GM19239 (cell line): ENCODE data around the gene IL1R1.
"Not testable (repeated sequence)": the region's sequence is repeated elsewhere in the genome, so short reads cannot be mapped to it uniquely, and the experiment has no call there.

Experiments
- DNase-seq: peaks from one replicate; pipeline ENCODE4 v3.0.0; 2011; ENCODE audit warnings: low spot score; ENCODE audit not compliant: insufficient read length
- FAIRE-seq: peaks from 2 replicates; lab custom pipeline; 2011; peaks lifted over from hg19 to GRCh38; lab: Jason Lieb, UNC

The IL1R1 gene

GRCh38 chr2:102110596-102111334 lies 31.8 kb upstream of the IL1R1 start:
- DNase-seq = no peak
- no peak for FAIRE-seq

GRCh38 chr2:102111823-102112222 lies 30.7 kb upstream of the IL1R1 start:
- FAIRE-seq (no peak), DNase-seq (no peak)

GRCh38 chr2:102112271-102112670 lies 30.3 kb upstream of the IL1R1 start:
- FAIRE-seq (no peak), DNase-seq (no peak)

GRCh38 chr2:102112692-102113665 lies 29.6 kb upstream of the IL1R1 start:
- FAIRE-seq = no peak
- no peak for DNase-seq

GRCh38 chr2:102114290-102114721 lies 28.2 kb upstream of the IL1R1 start:
- DNase-seq = no peak
- no peak for FAIRE-seq

- no peak for FAIRE-seq
- DNase-seq = no peak
These were observed 27.6 kb upstream of the IL1R1 start for GRCh38 chr2:102114851-102115497.

GRCh38 chr2:102116630-102117471 lies 25.7 kb upstream of the IL1R1 start:
- FAIRE-seq = no peak

GRCh38 chr2:102117472-102117858 lies 25.1 kb upstream of the IL1R1 start:
- DNase-seq (no peak), FAIRE-seq (no peak)

More at GRCh38 chr2:102116630-102117471, 25.7 kb upstream of the IL1R1 start:
- DNase-seq = no peak

- FAIRE-seq (no peak), DNase-seq (no peak)
These were observed 23.3 kb upstream of the IL1R1 start for GRCh38 chr2:102119255-102119654.

- DNase-seq = no peak
- FAIRE-seq = no peak
These were observed 22.3 kb upstream of the IL1R1 start for GRCh38 chr2:102120261-102120660.

GRCh38 chr2:102120701-102121159 lies 21.8 kb upstream of the IL1R1 start:
- FAIRE-seq = no peak
- DNase-seq = no peak

- FAIRE-seq = no peak
These were observed 20.4 kb upstream of the IL1R1 start for GRCh38 chr2:102122115-102122514.

GRCh38 chr2:102122909-102123308 lies 19.6 kb upstream of the IL1R1 start:
- DNase-seq = no peak
- FAIRE-seq = no peak

More at GRCh38 chr2:102122115-102122514, 20.4 kb upstream of the IL1R1 start:
- DNase-seq = no peak

GRCh38 chr2:102124421-102124820 lies 18.1 kb upstream of the IL1R1 start:
- not testable (repeated sequence) for DNase-seq, FAIRE-seq

- DNase-seq = no peak
- FAIRE-seq = no peak
These were observed 16.4 kb upstream of the IL1R1 start for GRCh38 chr2:102126169-102126568.

- no peak for DNase-seq
These were observed 15.9 kb upstream of the IL1R1 start for GRCh38 chr2:102126660-102127059.

GRCh38 chr2:102129082-102129481 lies 13.5 kb upstream of the IL1R1 start:
- DNase-seq (no peak), FAIRE-seq (no peak)

More at GRCh38 chr2:102126660-102127059, 15.9 kb upstream of the IL1R1 start:
- FAIRE-seq = no peak

- DNase-seq (no peak), FAIRE-seq (no peak)
These were observed 12.4 kb upstream of the IL1R1 start for GRCh38 chr2:102129951-102130646.

- DNase-seq = no peak
- FAIRE-seq = no peak
These were observed 11.9 kb upstream of the IL1R1 start for GRCh38 chr2:102130647-102130991.
